Lung (tissue), 12 donors: ENCODE data around the gene LMAN2. TPM values are rescaled to one million over a fixed set of nuclear protein-coding genes. Genes with fewer than 3 reads are reported as not detected.
A peak's percentile ranks its signal among the peaks of the same experiment; 100 is the strongest.

Source experiments
- ATAC-seq: fragments of 200-7000 bp; cut with Tn5 transposase; one replicate; pipeline ENCODE4 v1.9.1; 2020; ENCODE audit warnings: moderate number of reproducible peaks; ENCODE audit not compliant: insufficient read depth, low FRiP score
- DNase-seq, 3 donors: peaks; one replicate each; pipeline ENCODE4 v3.0.0-alpha.2; 2013 to 2017
- H3K27ac ChIP-seq, 2 donors: one replicate each; pipeline ENCODE4 v1.5.1; 2013; ENCODE audit warnings: mild to moderate bottlenecking in 2 of 2, moderate library complexity in 2 of 2, control low read depth in 1 of 2, inconsistent platforms in 1 of 2, low read depth in 1 of 2, low read length in 1 of 2
- H3K27me3 ChIP-seq, 3 donors: one replicate each; pipeline ENCODE4 v1.5.1; 2013; ENCODE audit warnings: low read length in 2 of 3; ENCODE audit not compliant: control insufficient read depth in 3 of 3, insufficient read depth in 3 of 3
- H3K36me3 ChIP-seq, 4 donors: one replicate each; pipeline ENCODE4 v1.5.1; 2013; ENCODE audit warnings: low read length in 4 of 4, mild to moderate bottlenecking in 1 of 4, moderate library complexity in 1 of 4; ENCODE audit not compliant: control insufficient read depth in 4 of 4, insufficient read depth in 4 of 4
- H3K4me1 ChIP-seq, 5 donors: one replicate each; pipeline ENCODE4 v1.5.1; 2013; ENCODE audit warnings: low read length in 5 of 5, mild to moderate bottlenecking in 2 of 5, moderate library complexity in 1 of 5; ENCODE audit not compliant: control insufficient read depth in 5 of 5, insufficient read depth in 5 of 5
- H3K4me3 ChIP-seq: one replicate; pipeline ENCODE4 v1.5.1; 2013; ENCODE audit warnings: mild to moderate bottlenecking, control low read depth, moderate library complexity
- H3K9ac ChIP-seq, 2 donors: one replicate each; pipeline ENCODE4 v1.5.1; 2013; ENCODE audit warnings: low read length in 2 of 2, control low read depth in 1 of 2; ENCODE audit not compliant: insufficient read depth in 1 of 2
- H3K9me3 ChIP-seq, 4 donors: one replicate each; pipeline ENCODE4 v1.5.1; 2013; ENCODE audit warnings: low read length in 3 of 4, mild to moderate bottlenecking in 1 of 4, moderate library complexity in 1 of 4; ENCODE audit not compliant: control insufficient read depth in 4 of 4, insufficient read depth in 3 of 4
- WGBS, 2 donors: extraction: QIAGEN DNeasy Blood & Tissue Kit; methylation state at CpG; one replicate each; pipeline ENCODE4 v1.1.7; 2013; 5-methylcytosine and 5-hydroxymethylcytosine counted together
- polyA plus RNA-seq, 2 donors: library from polyadenylated mRNA; stranded (reverse); fragments of 200-250 nt; gene quantifications; one replicate each; pipeline ENCODE4 v1.2.1, GENCODE V29; 2013
- total RNA-seq, 2 donors: library from RNA; depleted of rRNA in 1 of 2; stranded (reverse); fragments of >200 nt in 1 of 2; gene quantifications; one replicate each; pipeline ENCODE4 v1.2.1, GENCODE V29; 2014 to 2021
- TF ChIP-seq, protein P1 (sequence below): IDR thresholded peaks from 2 replicates; pipeline ENCODE4 v1.5.1; 2012; ENCODE audit warnings: mild to moderate bottlenecking; ENCODE audit errors: control extremely low read depth, extremely low read depth
- donor health status: control.
- donor health status: control.
- donor health status: Bipolar disorder and iron deficiency.
- donor health status: healthy.
- donor health status: DM: yes; HTN: yes; CAD: no.

The LMAN2 gene
- total and polyA plus RNA-seq, 4 donors = 101 to 316 (median 181) TPM

DNA sequence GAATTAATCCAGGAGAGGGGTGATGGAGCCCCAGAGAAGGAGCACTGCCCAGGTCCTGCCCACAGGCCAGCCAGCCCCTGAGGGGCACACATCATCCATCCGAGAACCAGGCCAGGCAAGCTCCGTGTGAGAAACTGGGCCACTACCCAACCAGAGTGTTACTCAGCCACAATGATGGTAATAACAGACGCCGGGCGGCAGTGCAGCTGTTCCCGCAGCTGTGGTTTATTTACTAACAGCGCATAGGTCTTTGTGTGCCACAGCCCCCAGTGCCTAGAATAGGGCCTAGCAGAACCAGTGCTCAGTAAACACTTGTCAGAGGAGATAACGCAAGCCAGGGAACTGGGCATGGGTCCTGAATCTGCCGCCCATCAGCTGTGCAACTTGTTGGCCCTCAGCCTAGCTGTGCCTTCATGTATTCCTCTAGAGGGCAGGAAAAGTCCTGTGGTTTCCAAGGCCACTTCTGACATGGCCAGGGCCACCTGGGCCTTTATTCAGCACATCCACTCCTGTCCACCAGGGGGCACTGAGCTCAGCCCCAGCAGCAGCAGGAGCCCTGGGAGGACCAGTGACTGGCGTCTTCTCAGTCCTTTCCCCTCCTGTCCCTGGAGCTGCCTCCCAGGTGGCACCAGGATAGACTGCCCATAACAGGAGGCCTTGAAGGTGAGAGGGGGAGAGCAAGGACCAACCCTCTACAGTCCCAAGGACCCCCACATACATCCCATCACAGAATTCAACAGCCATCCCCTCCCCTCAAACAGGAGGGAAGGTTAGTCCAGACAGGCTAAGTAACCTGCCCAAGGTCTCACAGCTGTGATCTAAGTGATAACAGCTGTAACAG is 41.9 kb downstream of the LMAN2 start:
- WGBS, 2 donors = 62 to 65% methylated on average over 10 of the region's 10 CpGs

DNA sequence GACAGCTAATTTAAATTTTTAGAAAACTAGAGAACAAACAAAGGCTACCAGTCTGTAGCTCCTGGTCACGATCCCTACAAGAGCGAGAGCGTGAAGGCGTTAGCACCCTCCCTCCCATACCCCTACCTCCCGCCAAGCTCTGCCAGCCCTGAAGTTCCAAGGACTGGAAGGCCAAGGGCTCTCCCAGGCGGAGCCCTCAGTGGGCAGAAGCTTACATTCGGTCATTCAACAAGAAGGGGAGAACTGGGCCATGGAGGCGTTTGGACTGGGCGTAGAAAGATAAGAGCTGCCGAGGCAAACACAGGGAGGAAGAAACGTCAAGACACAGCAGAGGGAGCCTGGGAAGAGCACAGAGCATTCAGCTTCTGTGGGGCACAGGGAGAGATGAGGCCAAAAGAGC is 42.7 kb downstream of the LMAN2 start:
- WGBS, 2 donors = 91 to 92% methylated on average over 11 of the region's 11 CpGs
- peaks cover 0 to 43% (median 12%) of the 10 kb centered on the region in 5 donors for H3K4me1 ChIP-seq

More for the DNA sequence above, 41.9 kb downstream of the LMAN2 start:
- peak; percentile 41 to 55 (median 52) for DNase-seq
- TF ChIP-seq, protein P1, sequence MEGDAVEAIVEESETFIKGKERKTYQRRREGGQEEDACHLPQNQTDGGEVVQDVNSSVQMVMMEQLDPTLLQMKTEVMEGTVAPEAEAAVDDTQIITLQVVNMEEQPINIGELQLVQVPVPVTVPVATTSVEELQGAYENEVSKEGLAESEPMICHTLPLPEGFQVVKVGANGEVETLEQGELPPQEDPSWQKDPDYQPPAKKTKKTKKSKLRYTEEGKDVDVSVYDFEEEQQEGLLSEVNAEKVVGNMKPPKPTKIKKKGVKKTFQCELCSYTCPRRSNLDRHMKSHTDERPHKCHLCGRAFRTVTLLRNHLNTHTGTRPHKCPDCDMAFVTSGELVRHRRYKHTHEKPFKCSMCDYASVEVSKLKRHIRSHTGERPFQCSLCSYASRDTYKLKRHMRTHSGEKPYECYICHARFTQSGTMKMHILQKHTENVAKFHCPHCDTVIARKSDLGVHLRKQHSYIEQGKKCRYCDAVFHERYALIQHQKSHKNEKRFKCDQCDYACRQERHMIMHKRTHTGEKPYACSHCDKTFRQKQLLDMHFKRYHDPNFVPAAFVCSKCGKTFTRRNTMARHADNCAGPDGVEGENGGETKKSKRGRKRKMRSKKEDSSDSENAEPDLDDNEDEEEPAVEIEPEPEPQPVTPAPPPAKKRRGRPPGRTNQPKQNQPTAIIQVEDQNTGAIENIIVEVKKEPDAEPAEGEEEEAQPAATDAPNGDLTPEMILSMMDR = peak; percentile 64
- H3K4me3 ChIP-seq = no peak overlapping the region
- peaks cover 0 to 17% (median 10%) of the 10 kb centered on the region in 4 donors for H3K36me3 ChIP-seq
- H3K4me1 ChIP-seq = peaks cover 0 to 39% (median 12%) of the 10 kb centered on the region in 5 donors
- no peak for ATAC-seq
- no peaks in the 10 kb centered on the region for H3K27me3 ChIP-seq
- H3K9me3 ChIP-seq = no peaks in the 10 kb centered on the region
- no peak overlapping the region for H3K27ac ChIP-seq
- H3K9ac ChIP-seq = no peak overlapping the region

DNA sequence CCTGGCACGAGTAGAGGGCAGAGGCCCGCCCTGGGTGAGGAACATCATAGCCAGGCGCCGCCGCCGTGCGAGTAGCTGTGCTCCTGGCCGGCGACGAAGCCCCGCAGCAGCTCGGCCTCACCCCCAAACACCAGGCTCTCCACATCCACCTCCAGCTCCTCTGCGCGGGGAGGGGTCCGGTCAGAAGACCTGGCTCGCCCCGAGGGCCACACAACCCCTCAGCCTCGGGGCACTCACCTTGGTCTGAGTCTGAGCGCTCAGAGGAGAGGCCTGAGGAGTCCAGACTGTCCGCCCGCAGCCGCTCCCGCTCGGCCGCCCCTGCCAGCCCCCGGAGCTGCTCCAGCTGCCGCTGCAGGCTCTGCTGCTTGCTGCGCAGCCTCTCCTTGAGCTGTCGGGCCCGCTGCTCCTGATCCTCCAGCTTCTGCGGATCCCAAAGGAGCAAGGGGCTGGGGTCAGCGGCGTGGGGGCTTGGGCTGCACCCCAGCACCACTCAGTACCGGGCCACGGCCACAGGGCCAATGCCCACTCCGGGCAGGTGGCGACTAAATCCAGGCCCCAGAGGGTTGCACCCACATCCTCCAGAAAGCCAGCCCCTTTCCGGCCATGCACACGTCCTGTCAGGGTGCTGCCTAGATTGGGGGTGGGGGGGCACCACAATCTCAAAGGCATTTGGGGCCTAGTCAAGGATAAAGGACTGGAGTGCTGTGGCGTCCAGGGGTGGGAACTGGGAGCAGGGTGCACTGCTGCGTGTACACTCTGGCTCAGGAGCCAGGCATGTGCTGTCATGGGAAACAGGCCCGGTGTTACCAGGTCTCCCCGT is 43.7 kb downstream of the LMAN2 start:
- TF ChIP-seq, protein P1 = no peak
- Histone ChIP-seq H3K9ac (no peak overlapping the region), H3K9me3 (no peaks in the 10 kb centered on the region), H3K36me3 (peaks cover 0 to 18% (median 10%) of the 10 kb centered on the region in 4 donors), H3K27ac (peak overlapping the region in 1 of 2 donors; percentile 80), H3K4me1 (peaks cover 0 to 40% (median 12%) of the 10 kb centered on the region in 5 donors), H3K27me3 (no peaks in the 10 kb centered on the region), H3K4me3 (no peak overlapping the region)
- ATAC-seq (no peak), DNase-seq (no peak)
- 54 to 71% methylated on average over 41 to 43 of the region's 43 CpGs for WGBS, 2 donors

More for the DNA sequence above, 42.7 kb downstream of the LMAN2 start:
- ATAC-seq (no peak), DNase-seq (no peak)
- H3K36me3 ChIP-seq = peaks cover 0 to 18% (median 10%) of the 10 kb centered on the region in 4 donors
- no peaks in the 10 kb centered on the region for H3K27me3 ChIP-seq
- H3K9ac ChIP-seq = no peak overlapping the region
- H3K4me3 ChIP-seq = no peak overlapping the region
- TF ChIP-seq, protein P1 = no peak
- H3K27ac ChIP-seq = no peak overlapping the region
- no peaks in the 10 kb centered on the region for H3K9me3 ChIP-seq
